OCI-M2 (cell line): ENCODE results near the gene CALN1.
"Not testable (repeated sequence)": the region's sequence is repeated elsewhere in the genome, so short reads cannot be mapped to it uniquely, and the experiment has no call there.

Experiments used
- DNase-seq: peaks from one replicate; lab custom pipeline; 2025; ENCODE audit not compliant: unreplicated experiment; lab: John Stamatoyannopoulos, UW

Gene CALN1

GRCh38 chr7:71769326-71769725, 642.8 kb downstream of the CALN1 start:
- DNase-seq: no peak

GRCh38 chr7:71768450-71768849, 643.7 kb downstream of the CALN1 start:
- DNase-seq: no peak

GRCh38 chr7:71766016-71766415, 646.1 kb downstream of the CALN1 start:
- DNase-seq: no peak

GRCh38 chr7:71761336-71761735, 650.8 kb downstream of the CALN1 start:
- no peak for DNase-seq

GRCh38 chr7:71754828-71755227, 657.3 kb downstream of the CALN1 start:
- no peak for DNase-seq

GRCh38 chr7:71753956-71754664, 658.0 kb downstream of the CALN1 start:
- DNase-seq: no peak

GRCh38 chr7:71753236-71753635, 658.9 kb downstream of the CALN1 start:
- DNase-seq: no peak

- no peak for DNase-seq
Measured at GRCh38 chr7:71752171-71752935, 659.8 kb downstream of the CALN1 start.

- no peak for DNase-seq
Measured at GRCh38 chr7:71750290-71750689, 661.8 kb downstream of the CALN1 start.

GRCh38 chr7:71746006-71746405, 666.1 kb downstream of the CALN1 start:
- no peak for DNase-seq

- DNase-seq: no peak
Measured at GRCh38 chr7:71740174-71740560, 672.0 kb downstream of the CALN1 start.

- no peak for DNase-seq
Measured at GRCh38 chr7:71739520-71740173, 672.5 kb downstream of the CALN1 start.

- DNase-seq: not testable (repeated sequence)
Measured at GRCh38 chr7:71737931-71738540, 674.1 kb downstream of the CALN1 start.

GRCh38 chr7:71735961-71736556, 676.1 kb downstream of the CALN1 start:
- DNase-seq: no peak

GRCh38 chr7:71733107-71733870, 678.8 kb downstream of the CALN1 start:
- no peak for DNase-seq

GRCh38 chr7:71731740-71732139, 680.4 kb downstream of the CALN1 start:
- no peak for DNase-seq
